Neural cell (in vitro differentiated cells): ENCODE data around the gene DCHS2. TPM values are rescaled to one million over a fixed set of nuclear protein-coding genes. Genes with fewer than 3 reads are reported as not detected.

Experiments
- H2AFZ ChIP-seq: fragments of 200-600, 300-800 bp; sonication (generic), shearing (Covaris generic); 2 replicates; pipeline ENCODE4 v1.6.0; 2014; ENCODE audit warnings: low read depth, mild to moderate bottlenecking, antibody characterized with exemption, low read length, moderate library complexity
- H3F3A ChIP-seq: fragments of 200-600 bp; shearing (Covaris generic); 2 replicates; pipeline ENCODE4 v1.6.1; 2016; ENCODE audit warnings: mild to moderate bottlenecking, moderate library complexity, mixed read lengths, antibody characterized with exemption, low read length; ENCODE audit not compliant: insufficient read depth, poor library complexity, severe bottlenecking
- H3K27ac ChIP-seq: fragments of 200-600, 300-800 bp; sonication (generic), shearing (Covaris generic); 2 replicates; pipeline ENCODE4 v1.5.1; 2014; ENCODE audit warnings: mild to moderate bottlenecking, low read length, moderate library complexity
- H3K27me3 ChIP-seq: fragments of 300-800, 200-600 bp; sonication (generic), shearing (Covaris generic); 2 replicates; pipeline ENCODE4 v1.6.0; 2014; ENCODE audit warnings: mild to moderate bottlenecking, low read depth, low read length, moderate library complexity; ENCODE audit not compliant: insufficient read depth
- H3K36me3 ChIP-seq: fragments of 300-800, 200-600 bp; sonication (generic), shearing (Covaris generic); 2 replicates; pipeline ENCODE4 v1.5.1; 2014; ENCODE audit warnings: mild to moderate bottlenecking, antibody characterized with exemption, low read length, moderate library complexity; ENCODE audit not compliant: insufficient read depth
- H3K4me2 ChIP-seq: fragments of 300-800, 200-600 bp; sonication (generic), shearing (Covaris generic); 2 replicates; pipeline ENCODE4 v1.6.0; 2014; ENCODE audit warnings: mild to moderate bottlenecking, low read length
- H3K4me3 ChIP-seq: fragments of 300-800, 200-600 bp; sonication (generic), shearing (Covaris generic); 2 replicates; pipeline ENCODE4 v1.5.1; 2014; ENCODE audit warnings: mild to moderate bottlenecking, low read length, moderate library complexity
- H3K79me2 ChIP-seq: fragments of 200-600 bp; shearing (Covaris generic); replicated peaks from 2 replicates; pipeline ENCODE4 v1.6.0; 2014; ENCODE audit warnings: mild to moderate bottlenecking, low read length, moderate library complexity; ENCODE audit not compliant: insufficient read depth
- H3K9ac ChIP-seq: fragments of 300-800, 200-600 bp; sonication (generic), shearing (Covaris generic); 2 replicates; pipeline ENCODE4 v1.6.1; 2016; ENCODE audit warnings: mild to moderate bottlenecking, low read length, mixed read lengths
- H3K9me2 ChIP-seq: fragments of 200-600 bp; shearing (Covaris generic); 2 replicates; pipeline ENCODE4 v1.6.1; 2016; ENCODE audit warnings: mild to moderate bottlenecking, low read length, mixed read lengths; ENCODE audit not compliant: insufficient read depth
- H3K9me3 ChIP-seq: fragments of 200-600, 300-800 bp; sonication (generic), shearing (Covaris generic); 2 replicates; pipeline ENCODE4 v1.6.1; 2016; ENCODE audit warnings: mild to moderate bottlenecking, mixed run types, low read length, moderate library complexity, mixed read lengths
- H4K20me1 ChIP-seq: fragments of 200-600 bp; shearing (Covaris generic); 2 replicates; pipeline ENCODE4 v1.6.1; 2016; ENCODE audit warnings: mild to moderate bottlenecking, mixed run types; ENCODE audit not compliant: insufficient read depth
- CTCF ChIP-seq: fragments of 450-650 bp; IDR thresholded peaks from 2 replicates; pipeline ENCODE4 v1.5.1; 2014; ENCODE audit warnings: antibody characterized with exemption, mild to moderate bottlenecking, moderate library complexity; ENCODE audit not compliant: poor library complexity, severe bottlenecking
- EP300 ChIP-seq: fragments of 450-650 bp; conservative IDR thresholded peaks from 2 replicates; pipeline ENCODE4 v1.6.1; 2014; ENCODE audit warnings: antibody characterized with exemption, mild to moderate bottlenecking, moderate library complexity; ENCODE audit not compliant: poor library complexity, severe bottlenecking
- EZH2 ChIP-seq: fragments of 200-600, 300-800 bp; shearing (Covaris generic), sonication (generic); IDR thresholded peaks from 2 replicates; pipeline ENCODE4 v1.6.1; 2014; ENCODE audit warnings: antibody characterized with exemption, low read length, borderline replicate concordance, mild to moderate bottlenecking; ENCODE audit not compliant: insufficient read depth, poor library complexity, severe bottlenecking
- MXI1 ChIP-seq: fragments of 450-650 bp; conservative IDR thresholded peaks from 2 replicates; pipeline ENCODE4 v1.6.1; 2014; ENCODE audit warnings: antibody characterized with exemption, mild to moderate bottlenecking; ENCODE audit not compliant: poor library complexity, severe bottlenecking
- POLR2AphosphoS5 ChIP-seq: IDR thresholded peaks from 2 replicates; pipeline ENCODE4 v1.6.1; 2012
- RAD21 ChIP-seq: fragments of 450-650 bp; conservative IDR thresholded peaks from 2 replicates; pipeline ENCODE4 v1.6.1; 2014; ENCODE audit warnings: antibody characterized with exemption, mild to moderate bottlenecking, moderate library complexity
- REST ChIP-seq: IDR thresholded peaks from 2 replicates; pipeline ENCODE4 v1.6.1; 2012; ENCODE audit warnings: borderline replicate concordance
- SMC3 ChIP-seq: fragments of 450-650 bp; conservative IDR thresholded peaks from 2 replicates; pipeline ENCODE4 v1.6.1; 2014; ENCODE audit warnings: antibody characterized with exemption, mild to moderate bottlenecking, moderate library complexity; ENCODE audit not compliant: poor library complexity
- TAF1 ChIP-seq: IDR thresholded peaks from 2 replicates; pipeline ENCODE4 v1.6.1; 2012; ENCODE audit warnings: low read depth
- polyA plus RNA-seq: library from polyadenylated mRNA; depleted of rRNA; stranded (reverse); fragments of >200 nt; gene quantifications from 2 replicates; pipeline ENCODE4 v1.2.3, GENCODE V29; 2014

The DCHS2 gene
- polyA plus RNA-seq, 1 donor from 2014 or later, result 1.6 TPM

- H3K9me3 ChIP-seq, result no peaks in the 10 kb centered on the region
- no peak for TF ChIP-seq EZH2
- TF ChIP-seq REST, result no peak
- H3K4me2 ChIP-seq, result no peak overlapping the region
- no peak overlapping the region for H2AFZ ChIP-seq
- peaks cover 10% of the 10 kb centered on the region for H3K27me3 ChIP-seq
- H3K27ac ChIP-seq, result no peak overlapping the region
- no peaks in the 10 kb centered on the region for H3F3A ChIP-seq
- H4K20me1 ChIP-seq, result no peaks in the 10 kb centered on the region
- H3K9ac ChIP-seq, result peak overlapping the region; percentile 61
- peak overlapping the region; percentile 76 for H3K4me3 ChIP-seq
- H3K79me2 ChIP-seq, result no peaks in the 10 kb centered on the region
- H3K36me3 ChIP-seq, result no peaks in the 10 kb centered on the region
- no peaks in the 10 kb centered on the region for H3K9me2 ChIP-seq
These were observed 74.3 kb downstream of the DCHS2 start for GRCh38 chr4:154417373-154417673.

- H3F3A ChIP-seq, result no peaks in the 10 kb centered on the region
- H3K9me2 ChIP-seq, result no peaks in the 10 kb centered on the region
- H3K36me3 ChIP-seq, result no peaks in the 10 kb centered on the region
- TF ChIP-seq TAF1 (no peak), EP300 (no peak), MXI1 (no peak), RAD21 (no peak), CTCF (peak; percentile 27), POLR2AphosphoS5 (no peak), EZH2 (no peak)
- H2AFZ ChIP-seq, result peak overlapping the region; percentile 83
- H4K20me1 ChIP-seq, result no peaks in the 10 kb centered on the region
- no peaks in the 10 kb centered on the region for H3K9me3 ChIP-seq
- peaks cover 10% of the 10 kb centered on the region for H3K27me3 ChIP-seq
- H3K9ac ChIP-seq, result peak overlapping the region; percentile 61
- peak overlapping the region; percentile 40 for H3K27ac ChIP-seq
- peak overlapping the region; percentile 76 for H3K4me3 ChIP-seq
- H3K79me2 ChIP-seq, result no peaks in the 10 kb centered on the region
- H3K4me2 ChIP-seq, result peak overlapping the region; percentile 87
These were observed 75.4 kb downstream of the DCHS2 start for GRCh38 chr4:154416190-154416547.

GRCh38 chr4:154415313-154415712, 76.3 kb downstream of the DCHS2 start:
- Histone ChIP-seq H3K36me3 (no peaks in the 10 kb centered on the region), H3K27ac (no peak overlapping the region), H3K27me3 (peaks cover 10% of the 10 kb centered on the region), H3K4me2 (no peak overlapping the region), H2AFZ (no peak overlapping the region), H3K9me3 (peaks cover 4% of the 10 kb centered on the region), H3K4me3 (no peak overlapping the region), H3K9ac (no peak overlapping the region), H3K79me2 (no peaks in the 10 kb centered on the region), H3F3A (no peaks in the 10 kb centered on the region), H3K9me2 (no peaks in the 10 kb centered on the region), H4K20me1 (no peaks in the 10 kb centered on the region)
- no peak for TF ChIP-seq RAD21
- TF ChIP-seq CTCF, result no peak
- TF ChIP-seq EP300, result no peak
- no peak for TF ChIP-seq POLR2AphosphoS5
- TF ChIP-seq EZH2, result no peak
- TF ChIP-seq TAF1, result no peak
- TF ChIP-seq SMC3, result no peak
- no peak for TF ChIP-seq MXI1
- TF ChIP-seq REST, result no peak
